CD14-positive monocyte (primary cell): ENCODE results near the gene C11orf98. TPM values are rescaled to one million over a fixed set of nuclear protein-coding genes. Genes with fewer than 3 reads are reported as not detected.
A peak's percentile ranks its signal among the peaks of the same experiment; 100 is the strongest.
"Not testable (repeated sequence)": the region's sequence is repeated elsewhere in the genome, so short reads cannot be mapped to it uniquely, and the experiment has no call there.

Source experiments
- DNase-seq, 3 donors: peaks; one replicate each; pipeline ENCODE4 v3.0.0-alpha.2; 2011 to 2022
- H2AFZ ChIP-seq: 2 replicates; pipeline ENCODE4 v1.6.0; 2012; ENCODE audit warnings: mild to moderate bottlenecking, low read depth, low read length, inconsistent platforms; ENCODE audit not compliant: insufficient read depth, poor library complexity, severe bottlenecking
- H3K27ac ChIP-seq, 2 donors: 1 replicate in 1 of 2; 2 replicates in 1 of 2; pipeline ENCODE4 v1.5.1; 2012 to 2013; ENCODE audit warnings: low read length in 2 of 2, control low read depth in 1 of 2, inconsistent platforms in 1 of 2, low read depth in 1 of 2, mild to moderate bottlenecking in 1 of 2
- H3K27me3 ChIP-seq, 2 donors: one replicate each; pipeline versions ENCODE4 v1.6.0 to v1.6.1; 2011 to 2013; ENCODE audit warnings: low read length in 2 of 2; ENCODE audit not compliant: control insufficient read depth in 2 of 2, insufficient read depth in 2 of 2
- H3K36me3 ChIP-seq, 2 donors: replicated peaks in 1 of 2; 1 replicate in 1 of 2; 2 replicates in 1 of 2; pipeline versions ENCODE4 v1.5.1 to v1.6.1; 2012 to 2013; ENCODE audit warnings: low read length in 2 of 2, control low read depth in 1 of 2, inconsistent platforms in 1 of 2, mild to moderate bottlenecking in 1 of 2; ENCODE audit not compliant: insufficient read depth in 2 of 2, control insufficient read depth in 1 of 2
- H3K4me1 ChIP-seq, 2 donors: 1 replicate in 1 of 2; 2 replicates in 1 of 2; pipeline versions ENCODE4 v1.5.1 to v1.6.1; 2012 to 2013; ENCODE audit warnings: low read length in 2 of 2, control low read depth in 1 of 2, inconsistent platforms in 1 of 2, mild to moderate bottlenecking in 1 of 2, moderate library complexity in 1 of 2; ENCODE audit not compliant: insufficient read depth in 2 of 2, control insufficient read depth in 1 of 2
- H3K4me2 ChIP-seq: replicated peaks from 2 replicates; pipeline ENCODE3; 2012; ENCODE audit warnings: low read length, moderate library complexity, mild to moderate bottlenecking; ENCODE audit not compliant: poor library complexity, severe bottlenecking; ENCODE audit errors: extremely low read depth
- H3K4me3 ChIP-seq, 3 experiments: fragments of 200-600 bp in 1 of 3; sonication (generic) in 1 of 3; replicated peaks in 1 of 3; 1 replicate in 2 of 3; 2 replicates in 1 of 3; pipeline ENCODE4 v1.5.1; 2011 to 2013; ENCODE audit warnings: low read length in 3 of 3, mild to moderate bottlenecking in 3 of 3, control low read depth in 2 of 3, low read depth in 2 of 3, inconsistent platforms in 1 of 3, moderate library complexity in 1 of 3
- H3K79me2 ChIP-seq: 2 replicates; pipeline ENCODE4 v1.6.0; 2012; ENCODE audit warnings: mild to moderate bottlenecking, control low read depth, inconsistent platforms, low read length, moderate library complexity; ENCODE audit not compliant: insufficient read depth
- H3K9ac ChIP-seq: 2 replicates; pipeline ENCODE4 v1.6.0; 2017; ENCODE audit warnings: low read length, mild to moderate bottlenecking; ENCODE audit not compliant: insufficient read depth, poor library complexity, severe bottlenecking
- H3K9me3 ChIP-seq, 2 donors: replicated peaks in 1 of 2; 1 replicate in 1 of 2; 2 replicates in 1 of 2; pipeline versions ENCODE4 v1.5.1 to v1.6.1; 2012 to 2013; ENCODE audit warnings: low read length in 2 of 2, control low read depth in 1 of 2; ENCODE audit not compliant: control insufficient read depth in 1 of 2, insufficient read depth in 1 of 2
- H4K20me1 ChIP-seq: 2 replicates; pipeline ENCODE4 v1.6.0; 2012; ENCODE audit warnings: mild to moderate bottlenecking, low read length, control low read depth, moderate library complexity; ENCODE audit not compliant: insufficient read depth
- H3K27ac Mint-ChIP-seq, 7 donors: one replicate each; pipeline ENCODE4 v1.8.0; 2020; ENCODE audit warnings: mild to moderate bottlenecking in 7 of 7, mixed read lengths in 7 of 7, moderate library complexity in 6 of 7, inconsistent platforms in 2 of 7
- H3K27me3 Mint-ChIP-seq, 3 donors: one replicate each; pipeline ENCODE4 v1.8.0; 2021 to 2022; ENCODE audit warnings: low read depth in 3 of 3, mild to moderate bottlenecking in 3 of 3, mixed read lengths in 3 of 3, moderate library complexity in 3 of 3, inconsistent platforms in 1 of 3
- H3K36me3 Mint-ChIP-seq, 2 donors: one replicate each; pipeline ENCODE4 v1.8.0; 2020; ENCODE audit warnings: mixed read lengths in 2 of 2, inconsistent platforms in 1 of 2, mild to moderate bottlenecking in 1 of 2
- H3K4me1 Mint-ChIP-seq: one replicate; pipeline ENCODE4 v1.8.0; 2020; ENCODE audit warnings: mild to moderate bottlenecking, mixed read lengths
- H3K4me3 Mint-ChIP-seq, 2 donors: one replicate each; pipeline ENCODE4 v1.8.0; 2020; ENCODE audit warnings: mild to moderate bottlenecking in 2 of 2, mixed read lengths in 2 of 2, moderate library complexity in 1 of 2
- H3K9me3 Mint-ChIP-seq, 7 donors: one replicate each; pipeline ENCODE4 v1.8.0; 2020 to 2022; ENCODE audit warnings: mixed read lengths in 7 of 7, mild to moderate bottlenecking in 6 of 7, moderate library complexity in 6 of 7, inconsistent platforms in 2 of 7
- WGBS: methylation state at CpG from one replicate; pipeline ENCODE4 v1.1.5; 2013; ENCODE audit warnings: missing lambda C conversion rate; ENCODE audit not compliant: insufficient coverage; 5-methylcytosine and 5-hydroxymethylcytosine counted together
- intact Hi-C, 2 donors: fragments of 100-400 bp; cut with micrococcal nuclease; formaldehyde crosslinking; loops; one replicate each; pipeline versions ENCODE4 v1.15.0 to v1.15.1; 2023
- polyA plus RNA-seq, 3 donors: library from polyadenylated mRNA; depleted of rRNA in 1 of 3; unstranded in 2 of 3; stranded (reverse) in 1 of 3; fragments of 300-500 nt in 2 of 3; fragments of >200 nt in 1 of 3; fragmentation: Illumina TruSeq in 2 of 3; gene quantifications; 1 replicate in 2 of 3; 2 replicates in 1 of 3; pipeline ENCODE4 v1.2.3, GENCODE V29; 2012 to 2021
- TF ChIP-seq, protein P1 (sequence below): fragments of 200-600 bp; IDR thresholded peaks from one replicate; pipeline ENCODE4 v1.8.0; 2022; ENCODE audit warnings: antibody characterized with exemption, mild to moderate bottlenecking

Gene C11orf98
- polyA plus RNA-seq, 3 donors: 25.9 to 78.2 (median 74.6) TPM

DNA sequence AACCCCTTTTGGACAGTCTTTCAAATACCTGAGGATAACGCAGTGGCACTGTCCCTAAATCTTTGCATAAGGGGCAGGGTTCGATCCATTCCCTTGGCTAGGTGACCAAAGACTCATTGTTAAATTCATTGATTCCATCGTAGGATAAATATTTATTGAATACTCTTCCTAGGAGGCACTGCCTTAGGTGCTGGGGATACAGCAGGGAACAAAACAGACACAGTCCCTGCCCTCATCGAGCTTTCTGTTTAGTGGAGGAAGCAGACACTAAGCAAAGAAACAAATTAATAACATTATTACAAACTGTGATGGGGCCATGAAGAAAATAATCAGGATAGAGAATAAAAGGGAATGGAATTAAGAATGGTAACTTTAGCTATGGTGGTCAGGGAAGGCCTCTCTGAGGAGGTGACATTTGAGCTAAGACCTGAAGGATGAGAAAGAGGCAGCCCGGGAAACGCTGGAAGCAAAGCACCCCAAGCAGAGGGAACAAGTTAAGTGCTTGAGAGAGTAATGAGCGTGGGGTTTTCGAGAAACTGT, 43.9 kb downstream of the C11orf98 start:
- Histone ChIP-seq H3K4me2 (peak overlapping the region; percentile 97), H3K9ac (peak overlapping the region; percentile 72), H2AFZ (peak overlapping the region; percentile 91), H3K27me3 (no peaks in the 10 kb centered on the region), H3K27ac (peak overlapping the region; percentile 76 to 95), H3K79me2 (peaks cover 21% of the 10 kb centered on the region), H3K9me3 (no peaks in the 10 kb centered on the region), H3K36me3 (peaks cover 21 to 38% of the 10 kb centered on the region in 2 donors), H3K4me1 (peaks cover 18 to 24% of the 10 kb centered on the region in 2 donors), H3K4me3 (peak overlapping the region; percentile 69 to 91 (median 87)), H4K20me1 (no peaks in the 10 kb centered on the region)
- Mint-ChIP-seq H3K36me3 (peaks cover 33 to 50% of the 10 kb centered on the region in 2 donors), H3K27ac (peak overlapping the region; percentile 84 to 97 (median 94)), H3K4me3 (peak overlapping the region; percentile 96 to 99), H3K9me3 (no peaks in the 10 kb centered on the region), H3K27me3 (no peaks in the 10 kb centered on the region), H3K4me1 (peaks cover 18% of the 10 kb centered on the region)
- TF ChIP-seq, protein P1, sequence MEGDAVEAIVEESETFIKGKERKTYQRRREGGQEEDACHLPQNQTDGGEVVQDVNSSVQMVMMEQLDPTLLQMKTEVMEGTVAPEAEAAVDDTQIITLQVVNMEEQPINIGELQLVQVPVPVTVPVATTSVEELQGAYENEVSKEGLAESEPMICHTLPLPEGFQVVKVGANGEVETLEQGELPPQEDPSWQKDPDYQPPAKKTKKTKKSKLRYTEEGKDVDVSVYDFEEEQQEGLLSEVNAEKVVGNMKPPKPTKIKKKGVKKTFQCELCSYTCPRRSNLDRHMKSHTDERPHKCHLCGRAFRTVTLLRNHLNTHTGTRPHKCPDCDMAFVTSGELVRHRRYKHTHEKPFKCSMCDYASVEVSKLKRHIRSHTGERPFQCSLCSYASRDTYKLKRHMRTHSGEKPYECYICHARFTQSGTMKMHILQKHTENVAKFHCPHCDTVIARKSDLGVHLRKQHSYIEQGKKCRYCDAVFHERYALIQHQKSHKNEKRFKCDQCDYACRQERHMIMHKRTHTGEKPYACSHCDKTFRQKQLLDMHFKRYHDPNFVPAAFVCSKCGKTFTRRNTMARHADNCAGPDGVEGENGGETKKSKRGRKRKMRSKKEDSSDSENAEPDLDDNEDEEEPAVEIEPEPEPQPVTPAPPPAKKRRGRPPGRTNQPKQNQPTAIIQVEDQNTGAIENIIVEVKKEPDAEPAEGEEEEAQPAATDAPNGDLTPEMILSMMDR: no peak
- no peak for DNase-seq
- intact Hi-C loops: no loop called here
- 16% methylated on average over 5 of the region's 8 CpGs for WGBS

DNA sequence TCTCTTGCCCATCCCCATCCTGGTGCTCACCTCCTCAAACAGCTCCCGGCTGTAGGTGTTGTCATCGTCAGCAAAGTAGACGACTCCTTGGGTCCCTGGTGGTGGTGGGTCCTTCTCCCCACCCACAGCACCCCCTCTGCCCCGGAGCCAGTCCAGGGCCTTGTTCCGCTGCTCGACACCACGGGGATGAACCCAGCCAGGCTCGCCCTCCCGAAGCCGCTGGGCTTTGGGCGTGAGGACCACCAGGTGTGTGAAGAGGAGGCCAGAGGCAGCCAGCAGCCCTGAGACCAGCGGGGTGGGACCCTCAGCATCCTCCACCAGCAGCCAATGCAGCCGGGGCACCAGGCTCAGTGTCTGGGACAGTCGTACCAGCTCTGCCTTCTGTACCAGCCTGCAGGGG, 48.1 kb downstream of the C11orf98 start:
- not testable (repeated sequence) for DNase-seq, H3K27ac Mint-ChIP-seq, H3K27ac ChIP-seq, H3K4me3 Mint-ChIP-seq, H3K4me3 ChIP-seq, H3K9ac ChIP-seq, H3K9me3 Mint-ChIP-seq, H2AFZ ChIP-seq, H4K20me1 ChIP-seq, H3K4me2 ChIP-seq, H3K9me3 ChIP-seq, H3K27me3 Mint-ChIP-seq, H3K27me3 ChIP-seq
- Histone ChIP-seq H3K36me3 (peaks cover 14 to 32% of the 10 kb centered on the region in 2 donors), H3K79me2 (peaks cover 21% of the 10 kb centered on the region), H3K4me1 (peaks cover 18 to 26% of the 10 kb centered on the region in 2 donors)
- intact Hi-C loops: loop anchor here in 1 of 2 donors (10.0 kb wide), 1 partner anchor 238 kb away; no protein-coding TSS in a partner anchor
- Mint-ChIP-seq H3K36me3 (peaks cover 25 to 45% of the 10 kb centered on the region in 2 donors), H3K4me1 (peaks cover 20% of the 10 kb centered on the region)
- 94% methylated on average over 2 of the region's 14 CpGs for WGBS
